HEK293 (cell line): ENCODE results near the gene SLC12A2.
A peak's percentile ranks its signal among the peaks of the same experiment; 100 is the strongest.

Experiments used
- CTCF ChIA-PET: fragments of 350-600 bp; formaldehyde crosslinking; extraction: SDS; loops from one replicate; lab custom pipeline; 2021; ENCODE audit warnings: antibody characterized with exemption; lab: Yijun Ruan, JAX
- POLR2A ChIA-PET: fragments of 300-600 bp; formaldehyde crosslinking; extraction: SDS; loops from one replicate; lab custom pipeline; 2020; ENCODE audit warnings: antibody characterized with exemption, inconsistent platforms; lab: Yijun Ruan, JAX
- H3K27ac ChIP-seq: fragments of 200-500 bp; sonication (Bioruptor generic); 2 replicates; pipeline ENCODE4 v1.5.1; 2014; ENCODE audit warnings: low read depth, low read length, control low read depth, inconsistent platforms; ENCODE audit errors: extremely low read depth
- H3K36me3 ChIP-seq, 2 experiments: fragments of 200-500 bp in 1 of 2; sonication (Bioruptor generic) in 1 of 2; 1 replicate in 1 of 2; 2 replicates in 1 of 2; pipeline ENCODE4 v1.5.1; 2014 to 2017; ENCODE audit warnings: inconsistent platforms in 2 of 2, low read length in 2 of 2; ENCODE audit not compliant: control insufficient read depth in 2 of 2, insufficient read depth in 1 of 2
- H3K4me1 ChIP-seq: fragments of 200-500 bp; sonication (Bioruptor generic); 2 replicates; pipeline ENCODE4 v1.5.1; 2014; ENCODE audit warnings: mild to moderate bottlenecking, low read length, inconsistent platforms; ENCODE audit not compliant: control insufficient read depth, insufficient read depth
- H3K4me3 ChIP-seq: 2 replicates; pipeline ENCODE4 v1.5.1; 2011; ENCODE audit warnings: low read depth, mild to moderate bottlenecking, control low read depth, low read length, moderate library complexity
- H3K9me3 ChIP-seq: fragments of 200-500 bp; sonication (Bioruptor generic); 2 replicates; pipeline ENCODE4 v1.5.1; 2014; ENCODE audit warnings: low read depth, low read length, inconsistent platforms; ENCODE audit not compliant: control insufficient read depth, insufficient read depth
- GLIS2 ChIP-seq: fragments of 450-650 bp; formaldehyde crosslinking; IDR thresholded peaks from 2 replicates; pipeline ENCODE4 v1.5.1; 2016; ENCODE audit warnings: missing biosample characterization, missing genetic modification characterization
- HOXA7 ChIP-seq: sonication (generic); formaldehyde crosslinking; IDR thresholded peaks from 2 replicates; pipeline ENCODE4 v1.8.1; 2022; ENCODE audit warnings: missing genetic modification reagents, borderline replicate concordance
- HOXC10 ChIP-seq: sonication (generic); formaldehyde crosslinking; IDR thresholded peaks from 2 replicates; pipeline ENCODE4 v1.8.1; 2023; ENCODE audit warnings: mild to moderate bottlenecking, missing genetic modification reagents
- KLF10 ChIP-seq: fragments of 450-650 bp; IDR thresholded peaks from 2 replicates; pipeline ENCODE4 v1.5.1; 2018; ENCODE audit warnings: missing biosample characterization, mild to moderate bottlenecking, missing genetic modification characterization
- KLF7 ChIP-seq: fragments of 450-650 bp; formaldehyde crosslinking; IDR thresholded peaks from 2 replicates; pipeline ENCODE4 v1.5.1; 2016; ENCODE audit warnings: missing biosample characterization, missing genetic modification characterization, borderline replicate concordance
- SCRT2 ChIP-seq: fragments of 450-650 bp; formaldehyde crosslinking; IDR thresholded peaks from 2 replicates; pipeline ENCODE4 v1.5.1; 2016; ENCODE audit warnings: missing biosample characterization, missing genetic modification characterization
- SP2 ChIP-seq: fragments of 450-650 bp; formaldehyde crosslinking; IDR thresholded peaks from 2 replicates; pipeline ENCODE4 v1.5.1; 2016; ENCODE audit warnings: missing biosample characterization, missing genetic modification characterization
- TCF7L2 ChIP-seq: IDR thresholded peaks from 2 replicates; pipeline ENCODE4 v1.6.1; 2011; ENCODE audit warnings: low read depth, mild to moderate bottlenecking, inconsistent platforms, low read length, moderate library complexity, borderline replicate concordance
- ZBTB49 ChIP-seq: fragments of 450-650 bp; formaldehyde crosslinking; IDR thresholded peaks from 2 replicates; pipeline ENCODE4 v1.5.1; 2016; ENCODE audit warnings: missing biosample characterization, missing genetic modification characterization, low read depth
- ZBTB8A ChIP-seq: fragments of 450-650 bp; formaldehyde crosslinking; IDR thresholded peaks from 2 replicates; pipeline ENCODE4 v1.5.1; 2016; ENCODE audit warnings: missing biosample characterization, missing genetic modification characterization
- ZEB2 ChIP-seq: fragments of 450-650 bp; formaldehyde crosslinking; IDR thresholded peaks from 2 replicates; pipeline ENCODE4 v1.5.1; 2016; ENCODE audit warnings: missing biosample characterization, missing genetic modification characterization
- ZNF16 ChIP-seq: fragments of 450-650 bp; formaldehyde crosslinking; IDR thresholded peaks from 2 replicates; pipeline ENCODE4 v1.5.1; 2016; ENCODE audit warnings: low read depth, missing biosample characterization, missing genetic modification characterization
- ZNF169 ChIP-seq: fragments of 450-650 bp; formaldehyde crosslinking; IDR thresholded peaks from 2 replicates; pipeline ENCODE4 v1.5.1; 2016; ENCODE audit warnings: missing biosample characterization, missing genetic modification characterization
- ZNF214 ChIP-seq: fragments of 450-650 bp; formaldehyde crosslinking; IDR thresholded peaks from 2 replicates; pipeline ENCODE4 v1.5.1; 2017; ENCODE audit warnings: missing biosample characterization, mild to moderate bottlenecking, missing genetic modification characterization, borderline replicate concordance
- ZNF24 ChIP-seq: fragments of 450-650 bp; formaldehyde crosslinking; IDR thresholded peaks from 2 replicates; pipeline ENCODE4 v1.5.1; 2016; ENCODE audit warnings: missing biosample characterization, missing genetic modification characterization
- ZNF302 ChIP-seq: fragments of 450-650 bp; formaldehyde crosslinking; IDR thresholded peaks from 2 replicates; pipeline ENCODE4 v1.5.1; 2016; ENCODE audit warnings: missing biosample characterization, missing genetic modification characterization, low read depth
- ZNF311 ChIP-seq: fragments of 450-650 bp; formaldehyde crosslinking; IDR thresholded peaks from 2 replicates; pipeline ENCODE4 v1.5.1; 2017; ENCODE audit warnings: missing biosample characterization, missing genetic modification characterization, borderline replicate concordance
- ZNF560 ChIP-seq: fragments of 450-650 bp; formaldehyde crosslinking; IDR thresholded peaks from 2 replicates; pipeline ENCODE4 v1.5.1; 2017; ENCODE audit warnings: missing biosample characterization, missing genetic modification characterization, borderline replicate concordance
- ZNF585B ChIP-seq: fragments of 450-650 bp; formaldehyde crosslinking; IDR thresholded peaks from 2 replicates; pipeline ENCODE4 v1.5.1; 2016; ENCODE audit warnings: missing biosample characterization, missing genetic modification characterization
- ZNF610 ChIP-seq: fragments of 450-650 bp; formaldehyde crosslinking; IDR thresholded peaks from 2 replicates; pipeline ENCODE4 v1.5.1; 2016; ENCODE audit warnings: missing biosample characterization, missing genetic modification characterization, borderline replicate concordance
- ZNF660 ChIP-seq: fragments of 450-650 bp; IDR thresholded peaks from 2 replicates; pipeline ENCODE4 v1.5.1; 2018; ENCODE audit warnings: missing biosample characterization, mild to moderate bottlenecking, missing genetic modification characterization
- ZNF677 ChIP-seq: fragments of 450-650 bp; IDR thresholded peaks from 2 replicates; pipeline ENCODE4 v1.5.0; 2018; ENCODE audit warnings: missing biosample characterization, mild to moderate bottlenecking, missing genetic modification characterization, moderate library complexity
- ZNF768 ChIP-seq: fragments of 450-650 bp; formaldehyde crosslinking; IDR thresholded peaks from 2 replicates; pipeline ENCODE4 v1.5.1; 2018; ENCODE audit warnings: missing biosample characterization, mild to moderate bottlenecking, missing genetic modification characterization
- ZNF843 ChIP-seq: fragments of 450-650 bp; formaldehyde crosslinking; IDR thresholded peaks from 2 replicates; pipeline ENCODE4 v1.5.1; 2016; ENCODE audit warnings: missing biosample characterization, missing genetic modification characterization
- ZSCAN30 ChIP-seq: fragments of 450-650 bp; IDR thresholded peaks from 2 replicates; pipeline ENCODE4 v1.5.1; 2018; ENCODE audit warnings: missing biosample characterization, mild to moderate bottlenecking, missing genetic modification characterization, moderate library complexity
- ZXDB ChIP-seq: fragments of 450-650 bp; formaldehyde crosslinking; IDR thresholded peaks from 2 replicates; pipeline ENCODE4 v1.5.1; 2016; ENCODE audit warnings: missing biosample characterization, missing genetic modification characterization
- TF ChIP-seq, protein P1 (sequence below): fragments of 450-650 bp; IDR thresholded peaks from 2 replicates; pipeline ENCODE4 v1.5.1; 2018; ENCODE audit warnings: missing biosample characterization, missing genetic modification characterization
- TF ChIP-seq, protein P2 (sequence below): IDR thresholded peaks from 2 replicates; pipeline ENCODE4 v1.6.1; 2011; ENCODE audit warnings: mild to moderate bottlenecking, low read depth, low read length, borderline replicate concordance
- TF ChIP-seq, protein P3 (sequence below): fragments of 450-650 bp; formaldehyde crosslinking; IDR thresholded peaks from 2 replicates; pipeline ENCODE4 v1.5.1; 2016; ENCODE audit warnings: missing biosample characterization, missing genetic modification characterization

The SLC12A2 gene

DNA sequence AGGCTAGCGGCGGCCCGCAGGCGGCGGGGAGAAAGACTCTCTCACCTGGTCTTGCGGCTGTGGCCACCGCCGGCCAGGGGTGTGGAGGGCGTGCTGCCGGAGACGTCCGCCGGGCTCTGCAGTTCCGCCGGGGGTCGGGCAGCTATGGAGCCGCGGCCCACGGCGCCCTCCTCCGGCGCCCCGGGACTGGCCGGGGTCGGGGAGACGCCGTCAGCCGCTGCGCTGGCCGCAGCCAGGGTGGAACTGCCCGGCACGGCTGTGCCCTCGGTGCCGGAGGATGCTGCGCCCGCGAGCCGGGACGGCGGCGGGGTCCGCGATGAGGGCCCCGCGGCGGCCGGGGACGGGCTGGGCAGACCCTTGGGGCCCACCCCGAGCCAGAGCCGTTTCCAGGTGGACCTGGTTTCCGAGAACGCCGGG, 253 bp downstream of the SLC12A2 start:
- CTCF ChIA-PET = interaction anchor here (0.6 to 1.1 kb wide), 6 partner anchors 10 to 517 kb away, joined by 3 to 7 read pairs (median 3); no protein-coding TSS in a partner anchor
- POLR2A ChIA-PET = interaction anchor here (1.1 kb wide), 1 partner anchor 16 kb away, joined by 3 read pairs; no protein-coding TSS in a partner anchor

GRCh38 chr5:128084228-128085167, 932 bp downstream of the SLC12A2 start:
- CTCF ChIA-PET = interaction anchor here (0.6 to 1.1 kb wide), 6 partner anchors 9 to 518 kb away, joined by 3 to 4 read pairs (median 3); no protein-coding TSS in a partner anchor
- H3K4me3 ChIP-seq = peak overlapping the region; percentile 70
- peaks cover 9% of the 10 kb centered on the region; the same call in 1 of the 2 replicates for H3K4me1 ChIP-seq
- peak overlapping the region; percentile 77; the same call in 1 of the 2 replicates for H3K27ac ChIP-seq
- no peaks in the 10 kb centered on the region; a peak in 1 of 3 replicates for H3K36me3 ChIP-seq
- POLR2A ChIA-PET = interaction anchor here (1.1 kb wide), 1 partner anchor 15 kb away, joined by 3 read pairs; no protein-coding TSS in a partner anchor
- H3K9me3 ChIP-seq = no peaks in the 10 kb centered on the region
- TF ChIP-seq ZBTB49 (no peak), ZNF302 (tag by site-specific recombination) (no peak), ZNF768 (tag by site-specific recombination) (no peak), SCRT2 (peak; percentile 13; the same call in 1 of the 2 replicates), ZNF610 (tag by site-specific recombination) (no peak), HOXA7 (no peak), ZNF214 (tag by site-specific recombination) (no peak), SP2 (tag by site-specific recombination) (peak; percentile 45), ZXDB (tag by site-specific recombination) (peak; percentile 49; the same call in 1 of the 2 replicates), ZNF585B (tag by site-specific recombination) (no peak), HOXC10 (CRISPR knock-in tag) (no peak), GLIS2 (tag by site-specific recombination) (0 out of 2 replicates have a peak, but pooled peaks have one; percentile 48), ZNF843 (tag by site-specific recombination) (no peak), ZNF16 (tag by site-specific recombination) (no peak), ZNF24 (tag by site-specific recombination) (no peak)
- TF ChIP-seq, protein P1, sequence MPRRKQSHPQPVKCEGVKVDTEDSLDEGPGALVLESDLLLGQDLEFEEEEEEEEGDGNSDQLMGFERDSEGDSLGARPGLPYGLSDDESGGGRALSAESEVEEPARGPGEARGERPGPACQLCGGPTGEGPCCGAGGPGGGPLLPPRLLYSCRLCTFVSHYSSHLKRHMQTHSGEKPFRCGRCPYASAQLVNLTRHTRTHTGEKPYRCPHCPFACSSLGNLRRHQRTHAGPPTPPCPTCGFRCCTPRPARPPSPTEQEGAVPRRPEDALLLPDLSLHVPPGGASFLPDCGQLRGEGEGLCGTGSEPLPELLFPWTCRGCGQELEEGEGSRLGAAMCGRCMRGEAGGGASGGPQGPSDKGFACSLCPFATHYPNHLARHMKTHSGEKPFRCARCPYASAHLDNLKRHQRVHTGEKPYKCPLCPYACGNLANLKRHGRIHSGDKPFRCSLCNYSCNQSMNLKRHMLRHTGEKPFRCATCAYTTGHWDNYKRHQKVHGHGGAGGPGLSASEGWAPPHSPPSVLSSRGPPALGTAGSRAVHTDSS (tag by site-specific recombination) = no peak
- TF ChIP-seq, protein P2, sequence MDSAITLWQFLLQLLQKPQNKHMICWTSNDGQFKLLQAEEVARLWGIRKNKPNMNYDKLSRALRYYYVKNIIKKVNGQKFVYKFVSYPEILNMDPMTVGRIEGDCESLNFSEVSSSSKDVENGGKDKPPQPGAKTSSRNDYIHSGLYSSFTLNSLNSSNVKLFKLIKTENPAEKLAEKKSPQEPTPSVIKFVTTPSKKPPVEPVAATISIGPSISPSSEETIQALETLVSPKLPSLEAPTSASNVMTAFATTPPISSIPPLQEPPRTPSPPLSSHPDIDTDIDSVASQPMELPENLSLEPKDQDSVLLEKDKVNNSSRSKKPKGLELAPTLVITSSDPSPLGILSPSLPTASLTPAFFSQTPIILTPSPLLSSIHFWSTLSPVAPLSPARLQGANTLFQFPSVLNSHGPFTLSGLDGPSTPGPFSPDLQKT = no peak
- TF ChIP-seq, protein P3, sequence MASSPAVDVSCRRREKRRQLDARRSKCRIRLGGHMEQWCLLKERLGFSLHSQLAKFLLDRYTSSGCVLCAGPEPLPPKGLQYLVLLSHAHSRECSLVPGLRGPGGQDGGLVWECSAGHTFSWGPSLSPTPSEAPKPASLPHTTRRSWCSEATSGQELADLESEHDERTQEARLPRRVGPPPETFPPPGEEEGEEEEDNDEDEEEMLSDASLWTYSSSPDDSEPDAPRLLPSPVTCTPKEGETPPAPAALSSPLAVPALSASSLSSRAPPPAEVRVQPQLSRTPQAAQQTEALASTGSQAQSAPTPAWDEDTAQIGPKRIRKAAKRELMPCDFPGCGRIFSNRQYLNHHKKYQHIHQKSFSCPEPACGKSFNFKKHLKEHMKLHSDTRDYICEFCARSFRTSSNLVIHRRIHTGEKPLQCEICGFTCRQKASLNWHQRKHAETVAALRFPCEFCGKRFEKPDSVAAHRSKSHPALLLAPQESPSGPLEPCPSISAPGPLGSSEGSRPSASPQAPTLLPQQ (tag by site-specific recombination) = peak; percentile 73; the same call in 1 of the 2 replicates

More for the DNA sequence above, 253 bp downstream of the SLC12A2 start:
- H3K36me3 ChIP-seq = no peaks in the 10 kb centered on the region; a peak in 1 of 3 replicates
- TF ChIP-seq ZNF24 (tag by site-specific recombination) (no peak), ZNF169 (tag by site-specific recombination) (no peak), ZNF660 (tag by site-specific recombination) (peak; percentile 47), ZNF560 (no peak), ZNF311 (tag by site-specific recombination) (no peak), ZNF677 (tag by site-specific recombination) (0 out of 2 replicates have a peak, but pooled peaks have one; percentile 4), ZBTB8A (0 out of 2 replicates have a peak, but pooled peaks have one; percentile 2), TCF7L2 (no peak), KLF10 (peak; percentile 21; the same call in 1 of the 2 replicates), ZEB2 (tag by site-specific recombination) (no peak), KLF7 (tag by site-specific recombination) (no peak), ZSCAN30 (tag by site-specific recombination) (peak; percentile 67; the same call in 1 of the 2 replicates)
- TF ChIP-seq, protein P3 (tag by site-specific recombination) = 0 out of 2 replicates have a peak, but pooled peaks have one; percentile 11
- TF ChIP-seq, all 188 proteins: peak for 6
- peak overlapping the region; percentile 70 for H3K4me3 ChIP-seq
- H3K9me3 ChIP-seq = no peaks in the 10 kb centered on the region
- H3K27ac ChIP-seq = peak overlapping the region; percentile 77
- peaks cover 11% of the 10 kb centered on the region; the same call in 1 of the 2 replicates for H3K4me1 ChIP-seq
